HCT116 (cell line): ENCODE data around the gene PEMT. TPM values are rescaled to one million over a fixed set of nuclear protein-coding genes. Genes with fewer than 3 reads are reported as not detected.

Source experiments
- ATAC-seq: fragments of 200-7000 bp; cut with Tn5 transposase; 2 replicates; pipeline ENCODE4 v1.9.1; 2020; ENCODE audit warnings: mild to moderate bottlenecking, moderate library complexity
- BruUV-seq: library from RNA; stranded (reverse); fragments of 400-500 nt; replicated peaks from 2 replicates; lab custom pipeline; 2021; lab: Mats Ljungman, UMichigan
- CTCF ChIA-PET: fragments of 300-600 bp; sonication (Branson Sonifier 250); formaldehyde crosslinking; loops from one replicate; lab custom pipeline; 2021; ENCODE audit warnings: antibody characterized with exemption; lab: Charles Lee
- POLR2A ChIA-PET: fragments of 300-600, 350-600 bp; sonication (Branson Sonifier 250); formaldehyde crosslinking; loops from one replicate; lab custom pipeline; 2021; ENCODE audit warnings: antibody characterized with exemption; lab: Charles Lee
- RAD21 ChIA-PET, 2 experiments: fragments of 300-600 bp; sonication (Branson Sonifier 250); formaldehyde crosslinking; loops; one replicate each; lab custom pipeline; 2023; ENCODE audit warnings: low total read pairs in 2 of 2; ENCODE audit not compliant: uncharacterized antibody in 2 of 2, unreplicated experiment in 2 of 2, low non-redundant PET in 1 of 2; lab: Charles Lee
- DNase-seq: peaks from one replicate; pipeline ENCODE4 v3.0.0-alpha.2; 2010; ENCODE audit warnings: low read depth, low spot score
- H2AFZ ChIP-seq: fragments of 200-600 bp; shearing (Covaris generic), sonication (generic); 2 replicates; pipeline ENCODE4 v1.6.1; 2017; ENCODE audit warnings: low read depth, mixed run types, mixed read lengths, antibody characterized with exemption, low read length; ENCODE audit not compliant: poor library complexity, severe bottlenecking
- H3K27ac ChIP-seq: 2 replicates; pipeline ENCODE4 v1.5.1; 2012; ENCODE audit warnings: low read depth, low read length
- H3K27me3 ChIP-seq: fragments of 200-600 bp; sonication (generic); 2 replicates; pipeline ENCODE4 v1.6.1; 2016; ENCODE audit warnings: mixed run types, low read length, mixed read lengths; ENCODE audit not compliant: insufficient read depth
- H3K36me3 ChIP-seq, 2 experiments: fragments of 200-500 bp in 1 of 2; fragments of 200-600 bp in 1 of 2; sonication (Bioruptor generic) in 1 of 2; sonication (generic) in 1 of 2; 2 replicates each; pipeline versions ENCODE4 v1.5.1 to v1.6.1; 2014 to 2016; ENCODE audit warnings: low read length in 2 of 2, inconsistent platforms in 1 of 2, mixed read lengths in 1 of 2, mixed run types in 1 of 2; ENCODE audit not compliant: insufficient read depth in 2 of 2, control insufficient read depth in 1 of 2
- H3K4me1 ChIP-seq, 2 experiments: fragments of 200-600 bp in 1 of 2; sonication (generic) in 1 of 2; 2 replicates each; pipeline versions ENCODE4 v1.5.1 to v1.6.1; 2012 to 2017; ENCODE audit warnings: low read length in 2 of 2, inconsistent platforms in 1 of 2, mild to moderate bottlenecking in 1 of 2, mixed read lengths in 1 of 2, mixed run types in 1 of 2, moderate library complexity in 1 of 2; ENCODE audit not compliant: insufficient read depth in 2 of 2, control insufficient read depth in 1 of 2
- H3K4me2 ChIP-seq: fragments of 200-600 bp; sonication (generic); 2 replicates; pipeline ENCODE4 v1.6.1; 2017; ENCODE audit warnings: mixed run types, low read length, mixed read lengths
- H3K4me3 ChIP-seq, 2 experiments: fragments of 200-600 bp in 1 of 2; sonication (generic) in 1 of 2; replicated peaks in 1 of 2; 2 replicates each; pipeline ENCODE4 v1.5.1; 2011 to 2016; ENCODE audit warnings: low read length in 2 of 2, control low read depth in 1 of 2, low read depth in 1 of 2, mild to moderate bottlenecking in 1 of 2, mixed read lengths in 1 of 2, mixed run types in 1 of 2
- H3K79me2 ChIP-seq: fragments of 200-600 bp; sonication (generic); 2 replicates; pipeline ENCODE4 v1.6.1; 2017; ENCODE audit warnings: mild to moderate bottlenecking, mixed run types, low read length, moderate library complexity, mixed read lengths; ENCODE audit not compliant: insufficient read depth
- H3K9ac ChIP-seq: fragments of 200-600 bp; sonication (generic); 2 replicates; pipeline ENCODE4 v1.6.1; 2016; ENCODE audit warnings: low read length, mixed read lengths
- H3K9me2 ChIP-seq: fragments of 200-600 bp; sonication (generic), shearing (Covaris generic); 2 replicates; pipeline ENCODE4 v1.6.1; 2017; ENCODE audit warnings: mixed run types, mild to moderate bottlenecking, moderate library complexity; ENCODE audit not compliant: insufficient read depth
- H3K9me3 ChIP-seq, 2 experiments: fragments of 200-500 bp in 1 of 2; fragments of 200-600 bp in 1 of 2; sonication (Bioruptor generic) in 1 of 2; sonication (generic) in 1 of 2; 2 replicates each; pipeline ENCODE4 v1.6.1; 2014 to 2017; ENCODE audit warnings: low read length in 2 of 2, mixed read lengths in 2 of 2, inconsistent platforms in 1 of 2, low read depth in 1 of 2, mild to moderate bottlenecking in 1 of 2, mixed run types in 1 of 2, moderate library complexity in 1 of 2; ENCODE audit not compliant: control insufficient read depth in 1 of 2, insufficient read depth in 1 of 2
- H4K20me1 ChIP-seq: fragments of 200-600 bp; sonication (generic), shearing (Covaris generic); 2 replicates; pipeline ENCODE4 v1.6.1; 2017; ENCODE audit warnings: mixed run types, mild to moderate bottlenecking, moderate library complexity; ENCODE audit not compliant: insufficient read depth
- CBX3 ChIP-seq: IDR thresholded peaks from 2 replicates; pipeline ENCODE4 v1.6.1; 2012; ENCODE audit warnings: low read depth
- CEBPB ChIP-seq: IDR thresholded peaks from 2 replicates; pipeline ENCODE4 v1.6.1; 2012; ENCODE audit warnings: low read depth
- CTCF ChIP-seq, 3 experiments: fragments of 200-600 bp in 1 of 3; sonication (generic) in 1 of 3; IDR thresholded peaks in 2 of 3; conservative IDR thresholded peaks in 1 of 3; 2 replicates each; pipeline ENCODE4 v1.5.1; 2012 to 2017; ENCODE audit warnings: low read depth in 2 of 3, low read length in 2 of 3, antibody characterized with exemption in 1 of 3, borderline replicate concordance in 1 of 3, control low read depth in 1 of 3, mild to moderate bottlenecking in 1 of 3, mixed read lengths in 1 of 3, mixed run types in 1 of 3, moderate library complexity in 1 of 3; ENCODE audit not compliant: insufficient read depth in 1 of 3
- EGR1 ChIP-seq: IDR thresholded peaks from 2 replicates; pipeline ENCODE4 v1.6.1; 2012; ENCODE audit warnings: low read depth
- EZH2 ChIP-seq: fragments of 200-600 bp; sonication (generic); IDR thresholded peaks from 2 replicates; pipeline ENCODE4 v1.6.1; 2017; ENCODE audit warnings: antibody characterized with exemption, mixed run types
- FOSL1 ChIP-seq: IDR thresholded peaks from 2 replicates; pipeline ENCODE4 v1.6.1; 2012; ENCODE audit warnings: low read depth
- MAX ChIP-seq: IDR thresholded peaks from 2 replicates; pipeline ENCODE4 v1.6.1; 2012
- POLR2A ChIP-seq: IDR thresholded peaks from 2 replicates; pipeline ENCODE4 v1.7.0; 2011; ENCODE audit warnings: borderline replicate concordance; ENCODE audit not compliant: insufficient read depth, insufficient read length; ENCODE audit errors: extremely low read depth
- RAD21 ChIP-seq: IDR thresholded peaks from 2 replicates; pipeline ENCODE4 v1.6.1; 2012; ENCODE audit warnings: low read depth, mild to moderate bottlenecking
- SP1 ChIP-seq: IDR thresholded peaks from 2 replicates; pipeline ENCODE4 v1.6.1; 2012; ENCODE audit warnings: low read depth
- SRF ChIP-seq: IDR thresholded peaks from 2 replicates; pipeline ENCODE4 v1.6.1; 2012; ENCODE audit warnings: low read depth
- TCF7L2 ChIP-seq: IDR thresholded peaks from 2 replicates; pipeline ENCODE4 v1.7.0; 2011; ENCODE audit warnings: borderline replicate concordance, inconsistent platforms; ENCODE audit not compliant: insufficient read depth, insufficient read length; ENCODE audit errors: extremely low read depth
- YY1 ChIP-seq: IDR thresholded peaks from 2 replicates; pipeline ENCODE4 v1.6.1; 2011; ENCODE audit warnings: low read length, low read depth, moderate library complexity, mild to moderate bottlenecking; ENCODE audit not compliant: insufficient replicate concordance; ENCODE audit errors: extremely low read depth
- ZFX ChIP-seq: fragments of 450-650 bp; IDR thresholded peaks from 2 replicates; pipeline ENCODE4 v1.6.1; 2017
- ZNF274 ChIP-seq: fragments of 200-500 bp; sonication (Bioruptor generic); IDR thresholded peaks from 2 replicates; pipeline ENCODE4 v1.6.1; 2014; ENCODE audit warnings: mild to moderate bottlenecking, low read depth, low read length, inconsistent platforms
- intact Hi-C: fragments of 100-400 bp; cut with micrococcal nuclease; formaldehyde crosslinking; loops from 2 replicates; pipeline ENCODE4 v1.10.0; 2022
- total RNA-seq: library from RNA; stranded (reverse); gene quantifications from one replicate; pipeline ENCODE4 v1.2.1, GENCODE V29; 2021; ENCODE audit not compliant: unreplicated experiment
- TF ChIP-seq, protein P1 (sequence below): IDR thresholded peaks from 2 replicates; pipeline ENCODE4 v1.6.1; 2012

The PEMT gene
- total RNA-seq, 1 experiment from 2014 or later: 52.1 TPM

GRCh38 chr17:17606416-17607000 is 15.0 kb upstream of the PEMT start:
- no peaks in the 10 kb centered on the region for H4K20me1 ChIP-seq
- intact Hi-C loops: no loop called here
- ChIA-PET RAD21 (no interaction called here), POLR2A (no interaction called here), CTCF (no interaction called here)
- TF ChIP-seq ZNF274: no peak
- TF ChIP-seq POLR2A: no peak
- no peak for TF ChIP-seq RAD21
- no peak for TF ChIP-seq FOSL1
- no peak for TF ChIP-seq CBX3
- TF ChIP-seq SRF: no peak
- TF ChIP-seq YY1: no peak
- no peak for TF ChIP-seq TCF7L2
- TF ChIP-seq EGR1: no peak
- TF ChIP-seq SP1: no peak
- TF ChIP-seq MAX: no peak
- H3K9me2 ChIP-seq: no peaks in the 10 kb centered on the region
- no peak overlapping the region for H3K9ac ChIP-seq
- DNase-seq: no peak
- no peak overlapping the region for H3K4me2 ChIP-seq
- peaks cover 0 to 3% of the 10 kb centered on the region in 2 experiments; a peak in 1 of 4 replicates for H3K4me1 ChIP-seq
- H3K36me3 ChIP-seq: no peaks in the 10 kb centered on the region
- no peak overlapping the region for H3K4me3 ChIP-seq
- H2AFZ ChIP-seq: no peak overlapping the region
- no peak for ATAC-seq
- no peak overlapping the region for H3K27ac ChIP-seq
- no peaks in the 10 kb centered on the region for H3K79me2 ChIP-seq
- no TSS peak for BruUV-seq
- H3K27me3 ChIP-seq: no peaks in the 10 kb centered on the region
- no peaks in the 10 kb centered on the region for H3K9me3 ChIP-seq

- no peaks in the 10 kb centered on the region for H3K9me3 ChIP-seq
- H3K4me1 ChIP-seq: peaks cover 0 to 3% of the 10 kb centered on the region in 2 experiments; a peak in 1 of 4 replicates
- DNase-seq (no peak), ATAC-seq (no peak)
- H4K20me1 ChIP-seq: no peaks in the 10 kb centered on the region
- no peak overlapping the region for H2AFZ ChIP-seq
- CTCF ChIA-PET: no interaction called here
- intact Hi-C loops: no loop called here
- no peaks in the 10 kb centered on the region for H3K27me3 ChIP-seq
- no peak for TF ChIP-seq EZH2
- TF ChIP-seq, protein P1, sequence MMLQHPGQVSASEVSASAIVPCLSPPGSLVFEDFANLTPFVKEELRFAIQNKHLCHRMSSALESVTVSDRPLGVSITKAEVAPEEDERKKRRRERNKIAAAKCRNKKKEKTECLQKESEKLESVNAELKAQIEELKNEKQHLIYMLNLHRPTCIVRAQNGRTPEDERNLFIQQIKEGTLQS: no peak
- no peak for TF ChIP-seq ZFX
- TF ChIP-seq ZNF274: no peak
- no peak for TF ChIP-seq YY1
- TF ChIP-seq SP1: no peak
- no peak for TF ChIP-seq CBX3
- no peak for TF ChIP-seq FOSL1
- TF ChIP-seq CEBPB: no peak
- no peak for TF ChIP-seq CTCF (IDR thresholded peaks at IDR 0.05 in 2 of 3, conservative IDR thresholded peaks at IDR 0.05 in 1 of 3; ENCODE audit: borderline replicate concordance in 1 of 3, insufficient read depth in 1 of 3, low read depth in 2 of 3, low read length in 2 of 3)
- no peak for TF ChIP-seq SRF
- H3K36me3 ChIP-seq: no peaks in the 10 kb centered on the region
- RAD21 ChIA-PET: no interaction called here
- no peak overlapping the region for H3K4me3 ChIP-seq
- no peak overlapping the region for H3K27ac ChIP-seq
- no peak overlapping the region for H3K4me2 ChIP-seq
- no peaks in the 10 kb centered on the region for H3K79me2 ChIP-seq
- POLR2A ChIA-PET: no interaction called here
- BruUV-seq: no TSS peak
- H3K9me2 ChIP-seq: no peaks in the 10 kb centered on the region
- H3K9ac ChIP-seq: no peak overlapping the region
These were observed 14.2 kb upstream of the PEMT start for GRCh38 chr17:17605729-17606088.
